ENCODE data around the gene TMEM272. TPM values are rescaled to one million over a fixed set of nuclear protein-coding genes. Genes with fewer than 3 reads are reported as not detected.

Gene TMEM272
- total and polyA plus RNA-seq, 2 of the 13 experiments (the other 11 are each of a cell fraction or from before 2014, with no cell fraction given), result 0.37 to 0.62 TPM

GRCh38 chr13:51797664-51798488 lies 47.1 kb downstream of the TMEM272 start (continued):
- no peak for TF ChIP-seq ZKSCAN5 (CRISPR knock-in tag; IDR thresholded peaks at IDR 0.05)
- TF ChIP-seq FOSL2 (CRISPR knock-in tag; IDR thresholded peaks at IDR 0.05), result peak; percentile 31; the same call in 1 of the 2 replicates
- no peak for TF ChIP-seq CENPX (CRISPR knock-in tag; IDR thresholded peaks at IDR 0.05)
- TF ChIP-seq JUN (CRISPR knock-in tag; IDR thresholded peaks at IDR 0.05), result no peak
- TF ChIP-seq STAG1 (CRISPR knock-in tag; IDR thresholded peaks at IDR 0.05), result peak; percentile 97
- no peak for TF ChIP-seq TAF1 (CRISPR knock-in tag; IDR thresholded peaks at IDR 0.05)
- TF ChIP-seq NFYC (CRISPR knock-in tag; IDR thresholded peaks at IDR 0.05), result no peak
- TF ChIP-seq PAWR (CRISPR knock-in tag; IDR thresholded peaks at IDR 0.05; ENCODE audit: borderline replicate concordance), result no peak
- TF ChIP-seq ZNF687 (CRISPR knock-in tag; IDR thresholded peaks at IDR 0.05), result peak; percentile 40; the same call in 1 of the 2 replicates
- no peak for TF ChIP-seq SNAPC4 (CRISPR knock-in tag; IDR thresholded peaks at IDR 0.05)
- no peak for TF ChIP-seq ZBTB1 (CRISPR knock-in tag; IDR thresholded peaks at IDR 0.05; ENCODE audit: borderline replicate concordance)
- TF ChIP-seq SIX1 (CRISPR knock-in tag; IDR thresholded peaks at IDR 0.05; ENCODE audit: borderline replicate concordance), result no peak
- TF ChIP-seq MLXIP (CRISPR knock-in tag; IDR thresholded peaks at IDR 0.05; ENCODE audit: borderline replicate concordance), result no peak
- 0 out of 2 replicates have a peak, but pooled peaks have one; percentile 14 for TF ChIP-seq ATF2 (CRISPR knock-in tag; IDR thresholded peaks at IDR 0.05)

All from HepG2 (cell line).